Measurements from ENCODE around the gene RBFOX2. TPM values are rescaled to one million over a fixed set of nuclear protein-coding genes. Genes with fewer than 3 reads are reported as not detected.

Gene RBFOX2
- total RNA-seq, 1 donor from 2014 or later = 83.1 TPM

GRCh38 chr22:35870517-35871293 is 157.9 kb downstream of the RBFOX2 start:
- no peak for DNase-seq (ENCODE audit: low read depth in 2 of 2)

DNA sequence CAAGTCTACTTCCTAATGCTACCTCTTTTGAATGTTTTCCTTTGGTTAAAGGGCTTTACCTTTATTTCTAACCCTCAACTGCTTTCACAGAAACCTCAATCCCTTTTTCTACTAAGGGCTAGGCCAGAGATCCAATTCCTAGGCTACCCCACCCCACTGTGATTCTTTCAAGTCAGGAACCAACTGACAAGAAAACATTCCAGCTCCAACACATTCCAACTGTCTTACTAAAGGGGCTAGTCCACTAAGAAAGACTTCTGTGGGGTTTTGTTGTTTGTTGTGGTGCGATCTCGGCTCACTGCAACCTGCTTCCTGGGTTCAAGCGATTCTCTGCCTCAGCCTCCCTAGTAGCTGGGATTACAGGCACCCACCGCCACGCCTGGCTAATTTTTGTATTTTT is 159.7 kb downstream of the RBFOX2 start:
- DNase-seq (ENCODE audit: low read depth in 2 of 2) = peak in 1 of 2 donors; percentile 1

- DNase-seq (ENCODE audit: low read depth in 2 of 2) = no peak
These were observed 162.0 kb downstream of the RBFOX2 start for GRCh38 chr22:35866651-35867050.

GRCh38 chr22:35864545-35865165 is 164.0 kb downstream of the RBFOX2 start:
- no peak for DNase-seq (ENCODE audit: low read depth in 2 of 2)

- DNase-seq (ENCODE audit: low read depth in 2 of 2) = no peak
These were observed 165.2 kb downstream of the RBFOX2 start for GRCh38 chr22:35863432-35863831.

DNA sequence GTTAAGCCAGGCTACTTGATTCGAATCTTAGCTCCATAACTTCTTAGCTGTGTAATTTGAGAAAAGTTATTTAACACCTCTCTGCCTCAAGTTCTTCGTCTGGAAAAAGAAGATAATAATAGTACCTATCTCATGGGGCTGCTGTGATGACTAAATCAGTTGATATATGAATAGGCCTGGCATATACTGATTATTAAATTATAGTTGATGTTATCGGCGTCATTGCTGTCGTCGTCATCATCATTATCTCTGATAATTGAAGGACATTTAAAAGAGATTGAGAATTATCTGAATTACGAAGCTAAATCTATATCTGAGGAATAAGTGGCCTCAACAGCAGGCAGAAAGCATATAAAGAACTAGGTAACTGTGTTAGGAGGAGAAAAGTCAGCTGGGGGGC is 165.9 kb downstream of the RBFOX2 start:
- DNase-seq (ENCODE audit: low read depth in 2 of 2) = no peak

- no peak for DNase-seq (ENCODE audit: low read depth in 2 of 2)
These were observed 167.2 kb downstream of the RBFOX2 start for GRCh38 chr22:35861451-35861850.

DNA sequence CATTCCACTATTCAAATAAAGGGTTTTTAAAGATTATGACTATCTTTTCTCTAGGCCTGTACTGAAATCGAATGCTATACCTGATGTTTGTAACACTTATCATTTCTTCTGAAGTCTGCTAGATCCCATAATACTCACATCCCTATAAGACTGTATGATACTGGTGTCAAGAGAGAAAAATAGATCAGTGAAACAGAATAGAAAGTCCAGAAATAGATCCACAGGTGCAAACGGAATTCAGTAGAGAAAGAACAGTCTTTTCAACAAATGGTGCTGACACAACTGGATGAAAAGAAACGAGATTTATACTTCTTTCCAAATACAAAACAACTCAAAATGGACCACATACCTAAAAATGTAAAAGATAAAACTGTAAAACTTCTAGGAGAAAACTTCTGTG is 167.8 kb downstream of the RBFOX2 start:
- DNase-seq (ENCODE audit: low read depth in 2 of 2) = no peak

GRCh38 chr22:35860087-35860733 is 168.4 kb downstream of the RBFOX2 start:
- DNase-seq (ENCODE audit: low read depth in 2 of 2) = no peak

- DNase-seq (ENCODE audit: low read depth in 2 of 2) = no peak
These were observed 174.3 kb downstream of the RBFOX2 start for GRCh38 chr22:35854334-35854733.

GRCh38 chr22:35852076-35852475 is 176.5 kb downstream of the RBFOX2 start:
- DNase-seq (ENCODE audit: low read depth in 2 of 2) = no peak

- DNase-seq (ENCODE audit: low read depth in 2 of 2) = no peak
These were observed 177.8 kb downstream of the RBFOX2 start for GRCh38 chr22:35850831-35851230.

- DNase-seq (ENCODE audit: low read depth in 2 of 2) = no peak
These were observed 181.8 kb downstream of the RBFOX2 start for GRCh38 chr22:35846804-35847203.

GRCh38 chr22:35844886-35845285 is 183.7 kb downstream of the RBFOX2 start:
- no peak for DNase-seq (ENCODE audit: low read depth in 2 of 2)

GRCh38 chr22:35842954-35843353 is 185.7 kb downstream of the RBFOX2 start:
- DNase-seq (ENCODE audit: low read depth in 2 of 2) = peak; percentile 50 to 68

- no peak for DNase-seq (ENCODE audit: low read depth in 2 of 2)
These were observed 186.1 kb downstream of the RBFOX2 start for GRCh38 chr22:35842519-35842913.

- no peak for DNase-seq (ENCODE audit: low read depth in 2 of 2)
These were observed 186.6 kb downstream of the RBFOX2 start for GRCh38 chr22:35841907-35842518.

DNA sequence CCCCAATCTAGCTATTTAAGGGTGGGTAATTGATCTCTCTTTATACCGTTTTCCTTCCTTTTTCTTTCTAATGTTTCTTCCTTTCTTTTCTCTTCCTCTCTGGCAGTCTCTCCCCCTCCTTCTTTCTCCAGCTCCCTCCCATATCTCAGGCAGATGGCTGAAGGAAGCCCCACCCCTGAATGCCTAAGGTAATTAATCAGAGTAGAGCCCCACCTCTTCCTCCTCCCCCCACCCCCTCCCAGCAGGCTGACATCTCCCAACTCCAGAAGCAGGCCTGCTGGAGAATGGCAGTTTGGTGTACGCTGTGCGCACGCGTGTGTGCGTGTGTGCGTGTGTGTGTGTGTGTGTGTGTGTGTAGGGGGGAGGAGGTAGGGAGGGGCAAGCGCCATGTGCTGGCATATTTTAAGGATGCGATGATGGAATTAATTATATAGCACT is 188.3 kb downstream of the RBFOX2 start:
- peak; percentile 96 to 98 for DNase-seq (ENCODE audit: low read depth in 2 of 2)

GRCh38 chr22:35839841-35840301 is 188.8 kb downstream of the RBFOX2 start:
- DNase-seq (ENCODE audit: low read depth in 2 of 2) = peak; percentile 27 to 53

DNA sequence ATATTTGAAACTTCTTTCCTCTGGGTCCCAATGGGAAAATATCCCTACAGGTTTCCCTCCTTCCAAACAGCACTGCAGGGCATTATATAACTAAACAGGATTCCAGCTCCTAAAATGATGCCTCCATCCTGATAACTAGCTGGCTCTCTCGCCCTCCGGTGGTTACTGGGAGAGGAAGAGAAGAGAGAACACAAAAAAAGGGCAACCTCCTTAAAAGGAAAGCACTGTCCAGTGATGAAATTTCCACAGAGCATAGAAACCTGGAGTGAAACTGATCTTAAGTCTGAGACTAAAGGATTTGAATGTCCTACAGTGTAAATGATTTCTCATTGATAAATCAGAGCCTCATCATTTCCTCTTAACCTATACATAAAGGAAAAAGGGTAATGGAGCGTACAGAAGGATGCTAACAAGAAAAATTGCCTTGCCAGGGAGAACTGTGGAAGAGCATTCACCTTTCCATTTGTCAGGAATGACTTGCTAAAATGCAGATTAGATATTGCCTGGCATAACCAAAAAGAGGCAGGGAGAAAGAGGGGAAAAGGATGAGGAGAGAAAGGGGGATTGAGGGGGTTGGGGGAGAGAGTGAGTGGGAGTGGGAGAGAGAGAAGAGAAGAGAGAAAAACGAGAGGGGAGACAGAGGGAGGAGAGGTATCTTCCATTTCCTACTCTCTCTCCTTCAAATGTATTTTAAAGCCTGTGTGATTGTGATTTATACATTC is 189.6 kb downstream of the RBFOX2 start:
- peak; percentile 34 to 71 for DNase-seq (ENCODE audit: low read depth in 2 of 2)

DNA sequence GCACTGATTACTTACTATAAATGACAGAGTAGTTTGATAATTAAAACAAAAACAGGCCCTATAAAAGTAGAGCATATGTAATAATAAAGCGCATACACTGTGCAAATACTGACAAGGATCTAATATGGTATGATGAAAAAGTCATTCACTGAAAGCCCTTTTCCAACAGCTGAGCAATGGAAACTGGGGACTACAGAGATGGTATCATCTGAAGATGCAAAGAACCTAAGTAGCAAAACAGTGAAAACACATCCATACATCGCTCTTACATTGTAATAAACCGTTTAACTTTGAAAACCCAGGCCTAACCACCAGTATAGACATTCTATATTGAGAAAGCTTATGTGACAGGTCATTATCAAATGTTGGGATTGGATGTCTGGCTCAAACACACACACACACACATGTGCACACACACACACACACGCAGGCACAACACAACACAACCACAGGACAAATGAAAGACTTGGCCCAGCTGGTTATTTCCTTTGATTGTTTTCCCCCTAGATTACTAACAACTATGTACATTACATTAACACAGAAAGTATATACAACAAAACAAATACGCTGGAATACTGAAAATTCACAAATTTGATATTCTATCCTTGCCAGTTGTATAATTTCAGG is 191.4 kb downstream of the RBFOX2 start:
- peak; percentile 38 to 52 for DNase-seq (ENCODE audit: low read depth in 2 of 2)
